H9 (cell line): ENCODE data around the gene SH3BP2. TPM values are rescaled to one million over a fixed set of nuclear protein-coding genes. Genes with fewer than 3 reads are reported as not detected.

Experiments
- DNase-seq: peaks from one replicate; pipeline ENCODE4 v3.0.0-alpha.2; 2017
- H2AFZ ChIP-seq: one replicate; pipeline ENCODE4 v1.6.1; 2013; ENCODE audit warnings: mild to moderate bottlenecking, low read length, control low read depth, moderate library complexity
- H2AK5ac ChIP-seq: 2 replicates; pipeline ENCODE4 v1.6.1; 2013; ENCODE audit warnings: low read length, control low read depth, mixed read lengths; ENCODE audit not compliant: insufficient read length
- H2BK120ac ChIP-seq: one replicate; pipeline ENCODE4 v1.6.1; 2013; ENCODE audit warnings: low read depth, mild to moderate bottlenecking, low read length, control low read depth, inconsistent platforms; ENCODE audit not compliant: poor library complexity, severe bottlenecking
- H2BK12ac ChIP-seq: 2 replicates; pipeline ENCODE4 v1.6.1; 2013; ENCODE audit warnings: low read length, control low read depth, mixed read lengths, low read depth; ENCODE audit not compliant: insufficient read length
- H2BK15ac ChIP-seq: 2 replicates; pipeline ENCODE4 v1.6.1; 2013; ENCODE audit warnings: low read depth, low read length, control low read depth
- H2BK20ac ChIP-seq: one replicate; pipeline ENCODE4 v1.6.1; 2013; ENCODE audit warnings: low read depth, mild to moderate bottlenecking, low read length, control low read depth, inconsistent platforms; ENCODE audit not compliant: poor library complexity, severe bottlenecking
- H2BK5ac ChIP-seq: 2 replicates; pipeline ENCODE4 v1.6.1; 2013; ENCODE audit warnings: low read length, control low read depth, mixed read lengths; ENCODE audit not compliant: insufficient read length
- H3K14ac ChIP-seq: 2 replicates; pipeline ENCODE4 v1.6.1; 2013; ENCODE audit warnings: low read length, control low read depth; ENCODE audit not compliant: insufficient read depth
- H3K18ac ChIP-seq: 2 replicates; pipeline ENCODE4 v1.6.1; 2013; ENCODE audit warnings: low read depth, mild to moderate bottlenecking, mixed read lengths, low read length, control low read depth; ENCODE audit not compliant: insufficient read length
- H3K23ac ChIP-seq: 2 replicates; pipeline ENCODE4 v1.6.1; 2013; ENCODE audit warnings: low read length, control low read depth, mixed read lengths, low read depth; ENCODE audit not compliant: insufficient read length
- H3K23me2 ChIP-seq: 2 replicates; pipeline ENCODE4 v1.6.1; 2013; ENCODE audit warnings: low read depth, mild to moderate bottlenecking, mixed read lengths, low read length, control low read depth; ENCODE audit not compliant: insufficient read length, poor library complexity, severe bottlenecking
- H3K27ac ChIP-seq: 2 replicates; pipeline ENCODE4 v1.5.1; 2013; ENCODE audit warnings: low read length, control low read depth, mixed read lengths, low read depth; ENCODE audit not compliant: insufficient read length
- H3K27me3 ChIP-seq: 2 replicates; pipeline ENCODE4 v1.6.1; 2013; ENCODE audit warnings: low read length, control low read depth, inconsistent platforms; ENCODE audit not compliant: insufficient read depth
- H3K4ac ChIP-seq: 2 replicates; pipeline ENCODE4 v1.6.1; 2013; ENCODE audit warnings: low read depth, mild to moderate bottlenecking, control low read depth, inconsistent platforms, low read length, moderate library complexity
- H3K4me1 ChIP-seq: 2 replicates; pipeline ENCODE4 v1.6.1; 2013; ENCODE audit warnings: low read length, control low read depth, inconsistent platforms; ENCODE audit not compliant: insufficient read depth
- H3K4me2 ChIP-seq: 2 replicates; pipeline ENCODE4 v1.6.1; 2013; ENCODE audit warnings: low read length, control low read depth, mixed read lengths; ENCODE audit not compliant: insufficient read length, insufficient read depth
- H3K56ac ChIP-seq: 2 replicates; pipeline ENCODE4 v1.6.1; 2013; ENCODE audit warnings: low read depth, mild to moderate bottlenecking, mixed read lengths, low read length, control low read depth; ENCODE audit not compliant: insufficient read length
- H3K79me1 ChIP-seq: 2 replicates; pipeline ENCODE4 v1.6.1; 2013; ENCODE audit warnings: low read depth, mild to moderate bottlenecking, moderate library complexity, low read length, control low read depth, inconsistent platforms; ENCODE audit not compliant: insufficient read depth, poor library complexity, severe bottlenecking
- H3K79me2 ChIP-seq: 2 replicates; pipeline ENCODE4 v1.6.1; 2013; ENCODE audit warnings: low read length, control low read depth, inconsistent platforms; ENCODE audit not compliant: insufficient read depth
- H3K9ac ChIP-seq: 2 replicates; pipeline ENCODE4 v1.6.1; 2013; ENCODE audit warnings: low read length, control low read depth, mixed read lengths; ENCODE audit not compliant: insufficient read length; ENCODE audit errors: extremely low read depth
- H3K9me3 ChIP-seq: one replicate; pipeline ENCODE4 v1.6.1; 2013; ENCODE audit warnings: low read depth, low read length, inconsistent platforms; ENCODE audit not compliant: control insufficient read depth
- H3T11ph ChIP-seq: one replicate; pipeline ENCODE4 v1.6.1; 2013; ENCODE audit warnings: mild to moderate bottlenecking, low read length, control low read depth, inconsistent platforms
- H4K20me1 ChIP-seq: one replicate; pipeline ENCODE4 v1.6.1; 2013; ENCODE audit not compliant: control insufficient read depth, insufficient read length, insufficient read depth
- H4K5ac ChIP-seq: 2 replicates; pipeline ENCODE4 v1.6.1; 2013; ENCODE audit warnings: low read depth, mild to moderate bottlenecking, mixed read lengths, low read length, control low read depth; ENCODE audit not compliant: insufficient read length
- H4K8ac ChIP-seq: replicated peaks from 2 replicates; pipeline ENCODE4 v1.6.1; 2013; ENCODE audit warnings: low read length, control low read depth, mixed read lengths, low read depth; ENCODE audit not compliant: insufficient read length
- H4K91ac ChIP-seq: 2 replicates; pipeline ENCODE4 v1.6.1; 2013; ENCODE audit warnings: low read depth, mild to moderate bottlenecking, moderate library complexity, mixed read lengths, low read length, control low read depth; ENCODE audit not compliant: insufficient read length
- H3K27ac Mint-ChIP-seq, 3 experiments: 2 replicates in 2 of 3; 3 replicates in 1 of 3; pipeline ENCODE4 v1.8.0; 2020 to 2021; ENCODE audit warnings: mixed read lengths in 3 of 3, mild to moderate bottlenecking in 1 of 3, moderate library complexity in 1 of 3
- H3K27me3 Mint-ChIP-seq: 2 replicates; pipeline ENCODE4 v1.8.0; 2021; ENCODE audit warnings: low read depth, mild to moderate bottlenecking, moderate library complexity, mixed read lengths
- H3K36me3 Mint-ChIP-seq, 3 experiments: 2 replicates in 2 of 3; 3 replicates in 1 of 3; pipeline ENCODE4 v1.8.0; 2020 to 2021; ENCODE audit warnings: low read depth in 3 of 3, mixed read lengths in 3 of 3; ENCODE audit not compliant: insufficient read depth in 1 of 3
- H3K4me1 Mint-ChIP-seq, 2 experiments: 2 replicates each; pipeline ENCODE4 v1.8.0; 2020; ENCODE audit warnings: mixed read lengths in 2 of 2
- H3K4me3 Mint-ChIP-seq, 2 experiments: 2 replicates in 1 of 2; 3 replicates in 1 of 2; pipeline ENCODE4 v1.8.0; 2020 to 2021; ENCODE audit warnings: mild to moderate bottlenecking in 2 of 2, mixed read lengths in 2 of 2, moderate library complexity in 1 of 2
- H3K9me3 Mint-ChIP-seq, 2 experiments: 2 replicates in 1 of 2; 3 replicates in 1 of 2; pipeline ENCODE4 v1.8.0; 2020; ENCODE audit warnings: mild to moderate bottlenecking in 2 of 2, mixed read lengths in 2 of 2, moderate library complexity in 1 of 2
- CTCF ChIP-seq: fragments of 200-600 bp; sonication (generic); conservative IDR thresholded peaks from 3 replicates; pipeline ENCODE4 v1.8.0; 2021; ENCODE audit warnings: antibody characterized with exemption, mild to moderate bottlenecking
- WGBS: extraction: QIAGEN DNeasy Blood & Tissue Kit; methylation state at CpG from one replicate; pipeline ENCODE4 v1.1.7; 2013; ENCODE audit warnings: missing lambda C conversion rate, low lambda C conversion rate, mixed read lengths; ENCODE audit not compliant: insufficient read length; ENCODE audit errors: extremely low coverage; 5-methylcytosine and 5-hydroxymethylcytosine counted together
- total RNA-seq: library from RNA; stranded (reverse); gene quantifications from 2 replicates; pipeline ENCODE4 v1.2.1, GENCODE V29; 2021

The SH3BP2 gene
- total RNA-seq, 1 experiment from 2014 or later = 37.6 TPM

GRCh38 chr4:2836391-2836859, 43.5 kb downstream of the SH3BP2 start:
- TF ChIP-seq CTCF = no peak
- no peak overlapping the region for H3K9ac ChIP-seq
- H3K56ac ChIP-seq = no peak overlapping the region
- no peaks in the 10 kb centered on the region for H3K9me3 ChIP-seq
- Mint-ChIP-seq H3K27ac (0 out of 7 replicates have a peak overlapping the region, but pooled peaks of 1 of the 3 experiments have one; percentile 94), H3K4me1 (peaks cover 15 to 20% of the 10 kb centered on the region in 2 experiments), H3K4me3 (no peak overlapping the region), H3K9me3 (peaks cover 5 to 8% of the 10 kb centered on the region in 2 experiments; a peak in 3 of 5 replicates), H3K27me3 (no peaks in the 10 kb centered on the region), H3K36me3 (peaks cover 2 to 31% (median 29%) of the 10 kb centered on the region in 3 experiments)
- no peak for DNase-seq
- no peak overlapping the region for H3K23ac ChIP-seq
- peaks cover 2% of the 10 kb centered on the region for H4K20me1 ChIP-seq
- no peak overlapping the region for H3K27ac ChIP-seq
- no peak overlapping the region for H2BK12ac ChIP-seq
- no peak overlapping the region for H4K5ac ChIP-seq
- H2BK20ac ChIP-seq = no peak overlapping the region
- H3K23me2 ChIP-seq = no peaks in the 10 kb centered on the region
- H2BK15ac ChIP-seq = no peak overlapping the region
- H3T11ph ChIP-seq = no peak overlapping the region
- no peak overlapping the region; the same call in 1 of the 2 replicates for H3K14ac ChIP-seq
- no peak overlapping the region for H2BK5ac ChIP-seq
- H4K91ac ChIP-seq = no peak overlapping the region
- no peak overlapping the region for H3K4me2 ChIP-seq
- H2AFZ ChIP-seq = no peak overlapping the region
- no peaks in the 10 kb centered on the region; the same call in 1 of the 2 replicates for H3K4me1 ChIP-seq
- no peak overlapping the region for H3K4ac ChIP-seq
- no peak overlapping the region for H2AK5ac ChIP-seq
- H3K27me3 ChIP-seq = no peaks in the 10 kb centered on the region
- H2BK120ac ChIP-seq = no peak overlapping the region
- no peaks in the 10 kb centered on the region for H3K79me1 ChIP-seq
- no peaks in the 10 kb centered on the region for H3K79me2 ChIP-seq
- no CpG with 5 or more reads among the region's 5 CpGs for WGBS
- no peak overlapping the region for H4K8ac ChIP-seq
- no peak overlapping the region for H3K18ac ChIP-seq
